GM18502 (cell line): Measurements from ENCODE around the gene LIPJ.

Source experiments
- ATAC-seq: cut with Tn5 transposase; IDR thresholded peaks from one replicate; pipeline ENCODE4 v1.9.1; 2021; ENCODE audit warnings: mild to moderate bottlenecking; ENCODE audit not compliant: unreplicated experiment, poor library complexity

Gene LIPJ, protein sequence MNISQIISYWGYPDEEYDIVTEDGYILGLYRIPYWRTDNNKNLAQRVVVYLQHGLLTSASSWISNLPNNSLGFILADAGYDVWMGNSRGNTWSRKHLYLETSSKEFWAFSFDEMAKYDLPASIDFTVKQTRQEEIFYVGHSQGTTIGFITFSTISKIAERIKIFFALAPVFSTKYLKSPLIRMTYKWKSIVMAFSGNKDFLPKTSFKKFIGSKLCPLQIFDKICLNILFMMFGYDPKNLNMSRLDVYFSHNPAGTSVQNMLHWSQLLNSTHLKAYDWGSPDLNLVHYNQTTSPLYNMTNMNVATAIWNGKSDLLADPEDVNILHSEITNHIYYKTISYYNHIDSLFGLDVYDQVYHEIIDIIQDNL

GRCh38 chr10:88586462-88586861 is at the start of gene LIPJ:
Gene LIPJ (plus strand): TSS chr10:88586762. CDS start chr10:88590688, 3,926 bp downstream.
- ATAC-seq: no peak

GRCh38 chr10:88537322-88537721 is 49.2 kb upstream of the LIPJ start:
- ATAC-seq: no peak

GRCh38 chr10:88538048-88538447 is 48.5 kb upstream of the LIPJ start:
- ATAC-seq: no peak

GRCh38 chr10:88540351-88540750 is 46.2 kb upstream of the LIPJ start:
- no peak for ATAC-seq

DNA sequence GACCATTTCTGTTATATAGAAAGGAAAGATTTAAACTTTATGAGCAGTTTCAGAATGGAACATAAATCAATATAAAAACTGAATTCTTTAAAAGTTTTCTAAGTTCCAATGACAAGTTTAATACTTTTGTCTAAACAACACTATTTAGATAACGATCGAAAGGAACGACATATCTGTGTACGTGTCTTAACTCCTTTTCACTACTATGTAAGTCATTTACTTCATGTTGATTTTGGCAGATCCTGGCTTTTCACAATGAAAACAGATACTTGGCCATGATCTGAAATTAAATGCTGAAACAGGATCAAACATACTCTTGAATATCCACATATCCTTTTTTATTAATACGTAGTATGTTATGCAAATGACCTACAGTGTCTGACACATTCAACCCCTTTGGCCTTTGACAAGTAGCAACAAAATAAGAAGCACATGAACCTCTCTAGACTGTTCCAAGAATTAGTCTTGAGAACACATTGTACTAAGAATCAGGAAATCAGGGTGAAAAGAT is 45.4 kb upstream of the LIPJ start:
- ATAC-seq: no peak

DNA sequence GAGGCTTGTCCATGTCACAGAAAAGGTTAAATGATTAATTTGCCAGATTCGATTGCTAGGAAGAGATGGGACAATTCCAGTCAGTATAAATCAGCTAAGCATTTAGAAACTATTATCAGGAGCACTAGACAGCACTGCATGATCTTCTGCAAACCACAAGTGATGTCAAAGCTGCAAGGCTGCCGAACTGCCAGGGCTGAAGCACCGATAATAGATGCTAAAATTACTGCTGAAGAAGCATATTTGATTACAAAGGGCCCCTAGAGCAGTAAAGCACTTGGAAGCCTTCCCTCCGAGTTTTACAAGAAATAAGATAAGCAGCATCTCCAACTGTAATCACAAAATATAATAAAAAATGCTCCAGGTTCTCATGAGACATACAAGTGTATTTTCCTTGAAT is 44.0 kb upstream of the LIPJ start:
- ATAC-seq: no peak

- no peak for ATAC-seq
Measured at GRCh38 chr10:88544140-88544870, 42.3 kb upstream of the LIPJ start.

DNA sequence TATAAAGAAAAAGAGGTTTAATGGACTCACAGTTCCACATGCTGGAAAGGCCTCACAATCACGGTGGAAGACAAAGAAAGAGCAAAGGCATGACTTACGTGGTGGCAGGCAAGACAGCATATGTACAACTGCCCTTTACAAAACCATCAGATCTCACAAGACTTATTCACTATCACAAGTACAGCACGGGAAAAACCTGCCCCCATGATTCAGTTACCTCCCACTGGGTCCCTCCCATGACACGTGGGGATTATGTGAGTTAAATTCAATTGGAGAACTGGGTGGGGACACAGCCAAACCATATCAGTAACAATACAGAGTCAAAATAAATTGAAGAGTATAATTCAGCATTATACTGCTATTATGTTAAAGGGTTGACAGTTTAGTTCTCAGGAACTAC is 41.2 kb upstream of the LIPJ start:
- no peak for ATAC-seq

DNA sequence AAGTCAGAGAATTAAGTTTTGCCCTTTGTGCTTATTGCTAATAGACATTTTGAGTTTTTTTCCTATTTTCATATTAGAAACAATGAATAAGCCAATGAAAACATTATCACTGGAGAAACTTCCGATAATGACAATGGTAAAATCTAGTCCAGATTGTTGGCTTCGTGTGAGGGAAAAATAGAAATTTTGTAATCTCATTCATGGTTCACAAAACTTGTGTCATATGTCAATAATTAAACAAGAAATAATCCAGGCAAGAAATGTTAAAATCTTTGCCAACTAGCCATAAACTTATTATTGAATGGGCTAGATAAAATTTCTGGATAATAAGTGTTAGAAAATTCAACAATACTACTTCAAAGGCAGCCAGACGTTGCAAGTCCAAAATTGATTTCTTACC is 40.1 kb upstream of the LIPJ start:
- no peak for ATAC-seq

GRCh38 chr10:88551246-88551645 is 35.3 kb upstream of the LIPJ start:
- ATAC-seq: no peak

GRCh38 chr10:88553116-88553752 is 33.3 kb upstream of the LIPJ start:
- peak; percentile 75 for ATAC-seq

DNA sequence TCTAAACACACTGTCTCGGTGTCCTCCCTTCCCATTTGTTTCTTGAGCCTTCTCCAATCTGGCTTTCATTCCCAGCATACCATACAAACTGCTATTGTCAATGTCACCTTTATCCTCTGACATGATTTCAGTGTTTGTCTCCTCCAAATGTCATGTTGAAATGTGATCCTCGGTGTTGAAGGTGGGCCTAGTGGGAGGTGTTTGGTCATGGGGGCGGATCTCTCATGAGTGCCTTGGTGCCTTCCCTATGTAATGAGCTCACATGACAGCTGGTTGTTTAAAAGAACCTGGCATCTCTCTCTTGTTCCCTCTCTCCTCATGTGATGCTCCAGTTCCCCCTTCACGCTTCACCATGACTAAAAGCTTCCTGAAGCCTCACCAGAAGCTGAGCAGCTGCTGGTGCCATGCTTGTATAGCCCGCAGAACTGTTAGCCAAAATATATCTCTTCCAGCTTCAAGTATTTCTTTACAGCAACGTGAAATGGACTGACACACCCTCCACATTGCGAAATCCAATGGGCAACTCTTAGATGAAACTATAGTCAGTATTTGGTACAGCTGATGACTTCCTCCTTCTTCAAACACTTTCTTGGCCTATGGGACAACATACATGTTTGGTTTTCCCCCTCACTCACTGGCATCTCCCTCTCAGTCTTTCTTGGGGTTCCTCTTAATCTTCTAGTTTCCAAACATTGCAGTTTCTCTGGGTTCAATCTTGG is 31.2 kb upstream of the LIPJ start:
- no peak for ATAC-seq

- ATAC-seq: no peak
Measured at GRCh38 chr10:88557256-88557655, 29.3 kb upstream of the LIPJ start.

DNA sequence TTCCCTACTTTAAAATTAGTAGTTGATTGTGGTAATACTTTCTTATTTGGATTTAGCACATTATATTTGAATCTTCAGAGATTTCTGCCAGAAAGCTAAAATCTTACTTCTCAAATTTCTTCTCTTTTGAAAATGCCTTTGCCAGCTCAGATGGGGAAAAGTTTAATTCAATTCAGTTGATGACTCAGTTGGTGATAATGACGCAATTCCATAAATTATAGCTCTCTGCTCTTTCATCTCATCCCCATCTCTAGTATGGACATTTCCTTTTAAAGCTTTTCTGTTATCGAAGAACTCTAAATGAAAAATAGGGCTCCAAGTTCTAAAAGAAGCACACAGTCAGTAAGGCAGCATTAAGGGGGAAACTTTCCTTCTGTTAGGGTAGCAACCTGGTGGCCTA is 28.9 kb upstream of the LIPJ start:
- ATAC-seq: no peak

GRCh38 chr10:88562152-88562551 is 24.4 kb upstream of the LIPJ start:
- no peak for ATAC-seq

DNA sequence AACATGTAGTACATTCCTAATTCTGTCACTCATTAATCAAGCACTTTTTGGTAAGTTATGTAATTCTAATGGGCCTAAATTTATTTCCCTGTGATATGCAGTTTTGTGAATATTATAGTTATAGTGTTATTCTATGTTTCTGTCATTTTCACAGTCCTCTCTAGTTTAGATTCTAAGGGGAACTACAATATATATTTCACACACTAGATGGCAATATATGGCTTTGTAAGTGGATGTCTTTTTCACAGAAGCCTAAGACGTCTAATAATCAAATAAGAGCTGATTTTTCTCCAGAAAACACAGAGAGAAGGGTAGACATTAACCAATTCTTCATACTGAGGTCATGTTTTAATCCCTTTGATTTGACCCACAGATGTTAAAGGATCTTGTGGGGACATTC is 21.5 kb upstream of the LIPJ start:
- ATAC-seq: no peak

GRCh38 chr10:88582411-88582805 is 4.2 kb upstream of the LIPJ start:
- no peak for ATAC-seq

DNA sequence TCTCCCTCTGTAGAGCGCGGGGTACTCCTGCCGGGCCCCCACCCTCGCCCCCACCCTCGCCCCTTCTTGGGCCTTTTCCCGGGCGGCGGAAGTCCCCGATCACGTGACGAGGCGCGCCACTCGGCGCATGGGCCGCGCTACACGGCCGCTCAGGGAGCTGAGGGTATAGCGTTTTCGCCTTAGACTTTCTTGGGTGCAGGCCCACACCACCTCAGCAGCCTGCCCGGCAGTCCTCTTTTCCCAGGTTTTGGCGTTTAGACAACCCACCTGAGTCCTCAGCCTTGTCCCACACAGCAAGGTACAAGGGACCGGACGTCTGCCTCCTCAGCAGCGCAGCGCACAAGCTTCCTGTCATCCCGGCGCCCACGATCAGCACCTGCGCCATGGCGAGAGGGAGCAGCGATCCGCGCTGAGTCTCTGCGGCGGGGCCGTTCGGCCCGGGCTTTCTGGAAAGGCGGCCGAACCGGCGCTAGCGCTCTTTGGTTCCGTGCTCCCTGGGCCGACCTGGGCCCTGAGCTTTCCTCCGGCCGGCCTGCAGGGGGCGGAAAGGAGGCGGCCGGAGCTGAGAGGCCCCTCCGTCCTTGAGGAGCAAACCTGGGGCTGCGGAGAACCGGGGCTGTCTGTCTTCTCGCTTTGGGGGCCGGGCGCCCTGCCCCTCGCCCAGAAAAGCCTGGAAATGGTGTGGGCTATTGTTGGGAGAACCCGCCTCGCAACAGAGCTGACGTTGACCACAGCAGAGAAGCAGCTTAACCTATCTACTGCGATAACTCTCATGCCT is 3.6 kb upstream of the LIPJ start, which contains the start of gene RNLS:
Gene RNLS (minus strand): TSS at position 513 of the 778 bp plus-strand sequence.
- peak; percentile 83 for ATAC-seq

- ATAC-seq: no peak
Measured at GRCh38 chr10:88583584-88583957, 3.0 kb upstream of the LIPJ start.

GRCh38 chr10:88592381-88592780 is 5.8 kb downstream of the LIPJ start:
- ATAC-seq: no peak
